B cell (primary cell): ENCODE results near the gene STX7. TPM values are rescaled to one million over a fixed set of nuclear protein-coding genes. Genes with fewer than 3 reads are reported as not detected.

Experiments
- ATAC-seq: fragments of 200-7000 bp; cut with Tn5 transposase; one replicate; pipeline ENCODE4 v1.10.0; 2021; ENCODE audit warnings: low read depth, mild to moderate bottlenecking, moderate number of reproducible peaks, moderate library complexity
- CTCF ChIA-PET: fragments of 350-600 bp; sonication (Branson Sonifier 250); formaldehyde crosslinking; loops from one replicate; lab custom pipeline; 2021; ENCODE audit warnings: antibody characterized with exemption, inconsistent platforms; lab: Charles Lee
- POLR2A ChIA-PET: fragments of 350-600 bp; sonication (Branson Sonifier 250); formaldehyde crosslinking; loops from one replicate; lab custom pipeline; 2021; ENCODE audit warnings: antibody characterized with exemption; lab: Charles Lee
- DNase-seq: peaks from one replicate; pipeline ENCODE4 v3.0.0; 2013
- H2AFZ ChIP-seq: 2 replicates; pipeline ENCODE4 v1.6.1; 2012; ENCODE audit warnings: mild to moderate bottlenecking, low read depth, low read length; ENCODE audit not compliant: insufficient read depth, poor library complexity, severe bottlenecking
- H3K27ac ChIP-seq, 2 donors: 1 replicate in 1 of 2; 2 replicates in 1 of 2; pipeline ENCODE4 v1.5.1; 2012 to 2013; ENCODE audit warnings: low read length in 2 of 2, mild to moderate bottlenecking in 2 of 2, moderate library complexity in 1 of 2
- H3K27me3 ChIP-seq, 4 experiments: fragments of 200-600 bp in 1 of 4; sonication (generic) in 1 of 4; replicated peaks in 1 of 4; 1 replicate in 2 of 4; 2 replicates in 2 of 4; pipeline versions ENCODE4 v1.6.1 to v1.7.0; 2013 to 2016; ENCODE audit warnings: low read length in 3 of 4, mild to moderate bottlenecking in 2 of 4, mixed read lengths in 1 of 4, moderate library complexity in 1 of 4; ENCODE audit not compliant: insufficient read depth in 4 of 4, control insufficient read depth in 3 of 4; ENCODE audit errors: control extremely low read depth in 1 of 4
- H3K36me3 ChIP-seq, 2 experiments: replicated peaks in 1 of 2; 1 replicate in 1 of 2; 2 replicates in 1 of 2; pipeline versions ENCODE4 v1.6.1 to v1.7.1; 2013; ENCODE audit warnings: low read length in 1 of 2; ENCODE audit not compliant: insufficient read depth in 2 of 2, control insufficient read depth in 1 of 2; ENCODE audit errors: control extremely low read depth in 1 of 2, extremely low read depth in 1 of 2
- H3K4me1 ChIP-seq, 2 donors: fragments of 200-600 bp in 1 of 2; sonication (generic) in 1 of 2; 1 replicate in 1 of 2; 2 replicates in 1 of 2; pipeline versions ENCODE4 v1.5.1 to v1.6.1; 2013 to 2017; ENCODE audit warnings: low read length in 2 of 2; ENCODE audit not compliant: control insufficient read depth in 2 of 2, insufficient read depth in 2 of 2
- H3K4me2 ChIP-seq: replicated peaks from 2 replicates; pipeline ENCODE3; 2012; ENCODE audit warnings: mild to moderate bottlenecking, low read depth, low read length; ENCODE audit not compliant: poor library complexity, severe bottlenecking
- H3K4me3 ChIP-seq, 5 experiments: fragments of 200-600 bp in 1 of 5; sonication (generic) in 1 of 5; 1 replicate in 3 of 5; 2 replicates in 2 of 5; pipeline versions ENCODE4 v1.5.1 to v1.7.0; 2011 to 2016; ENCODE audit warnings: low read length in 4 of 5, mild to moderate bottlenecking in 4 of 5, low read depth in 2 of 5, control low read depth in 1 of 5, moderate library complexity in 1 of 5; ENCODE audit not compliant: insufficient read depth in 1 of 5; ENCODE audit errors: control extremely low read depth in 1 of 5, extremely low read depth in 1 of 5
- H3K79me2 ChIP-seq: fragments of 200-600 bp; sonication (generic); one replicate; pipeline ENCODE4 v1.6.0; 2016; ENCODE audit warnings: low read length; ENCODE audit not compliant: control insufficient read depth, insufficient read depth
- H3K9ac ChIP-seq: fragments of 200-600 bp; sonication (generic); 2 replicates; pipeline ENCODE4 v1.6.1; 2017; ENCODE audit warnings: mild to moderate bottlenecking, low read length, moderate library complexity
- H3K9me3 ChIP-seq, 3 donors: one replicate each; pipeline versions ENCODE4 v1.6.1 to v1.7.1; 2013; ENCODE audit warnings: low read length in 2 of 3; ENCODE audit not compliant: control insufficient read depth in 2 of 3, insufficient read depth in 1 of 3; ENCODE audit errors: control extremely low read depth in 1 of 3
- H4K20me1 ChIP-seq: 2 replicates; pipeline ENCODE4 v1.6.0; 2012; ENCODE audit warnings: mild to moderate bottlenecking, low read length; ENCODE audit not compliant: insufficient read depth, control insufficient read depth, poor library complexity, severe bottlenecking
- H3K27ac Mint-ChIP-seq: one replicate; pipeline ENCODE4 v1.8.0; 2021; ENCODE audit warnings: mixed read lengths
- H3K27me3 Mint-ChIP-seq: one replicate; pipeline ENCODE4 v1.8.0; 2021; ENCODE audit warnings: mixed read lengths
- H3K4me1 Mint-ChIP-seq: one replicate; pipeline ENCODE4 v1.8.0; 2021; ENCODE audit warnings: mixed read lengths
- H3K4me3 Mint-ChIP-seq: one replicate; pipeline ENCODE4 v1.8.0; 2021; ENCODE audit warnings: mixed read lengths
- H3K9me3 Mint-ChIP-seq: one replicate; pipeline ENCODE4 v1.8.0; 2022; ENCODE audit warnings: mixed read lengths; ENCODE audit not compliant: insufficient read depth
- CTCF ChIP-seq: fragments of 200-600 bp; IDR thresholded peaks from one replicate; pipeline ENCODE4 v1.8.0; 2022; ENCODE audit warnings: antibody characterized with exemption, mild to moderate bottlenecking
- EZH2 ChIP-seq: IDR thresholded peaks from 2 replicates; pipeline ENCODE4 v1.6.1; 2012; ENCODE audit warnings: borderline replicate concordance, low read depth, mild to moderate bottlenecking, moderate library complexity, low read length; ENCODE audit not compliant: insufficient read depth, poor library complexity, severe bottlenecking
- WGBS: methylation state at CpG from one replicate; pipeline ENCODE4 v1.1.5; 2013; ENCODE audit warnings: missing lambda C conversion rate; ENCODE audit not compliant: insufficient coverage; 5-methylcytosine and 5-hydroxymethylcytosine counted together
- intact Hi-C: fragments of 100-400 bp; cut with micrococcal nuclease; formaldehyde crosslinking; loops from one replicate; pipeline ENCODE4 v1.10.0; 2022
- polyA plus RNA-seq: library from polyadenylated mRNA; depleted of rRNA; stranded (reverse); fragments of >200 nt; gene quantifications from 2 replicates; pipeline ENCODE4 v1.2.3, GENCODE V29; 2012
- total RNA-seq, 2 donors: library from RNA; stranded (reverse); fragments of 120-200 nt in 1 of 2; gene quantifications; 1 replicate in 1 of 2; 2 replicates in 1 of 2; pipeline versions ENCODE4 v1.2.3 to v1.2.4, GENCODE V29; 2013 to 2022

The STX7 gene
- total and polyA plus RNA-seq, 2 donors (not counting 1 experiment from before 2014, with no cell fraction given) = 70.9 to 221 TPM

DNA sequence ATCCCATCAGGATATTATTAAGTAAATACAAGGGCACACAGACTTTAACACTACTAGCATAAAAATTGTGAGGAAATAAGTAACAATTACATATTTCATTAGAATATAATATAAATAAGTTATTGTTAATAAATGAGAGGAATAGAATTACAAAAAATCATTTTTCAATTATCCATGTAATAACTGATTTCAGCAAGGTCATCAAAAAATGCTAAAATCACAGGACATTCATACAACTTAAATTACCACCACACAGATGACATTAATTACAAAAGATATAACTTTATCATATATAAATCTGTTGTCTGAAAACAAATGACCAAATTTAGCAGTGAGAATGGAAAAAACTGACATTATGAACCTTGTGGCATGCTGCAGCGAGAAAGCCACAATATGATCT lies 37.0 kb downstream of the STX7 start:
- POLR2A ChIA-PET = no interaction called here
- WGBS = no CpG with 5 or more reads among the region's 1 CpG
- ATAC-seq = no peak

More for the DNA sequence above, 37.0 kb downstream of the STX7 start:
- Histone ChIP-seq H4K20me1 (peaks cover 81% of the 10 kb centered on the region), H3K4me3 (no peak overlapping the region), H3K9me3 (no peaks in the 10 kb centered on the region), H3K27ac (peak overlapping the region in 1 of 2 donors; percentile 57), H3K4me1 (peaks cover 25 to 38% of the 10 kb centered on the region in 2 donors), H3K9ac (no peak overlapping the region), H3K79me2 (peaks cover 94% of the 10 kb centered on the region), H3K27me3 (no peaks in the 10 kb centered on the region), H2AFZ (no peak overlapping the region), H3K4me2 (no peak overlapping the region), H3K36me3 (peaks cover 6 to 69% of the 10 kb centered on the region in 2 experiments)
- Mint-ChIP-seq H3K4me1 (peaks cover 50% of the 10 kb centered on the region), H3K27me3 (no peaks in the 10 kb centered on the region), H3K4me3 (no peak overlapping the region), H3K27ac (peak overlapping the region; percentile 53), H3K9me3 (no peaks in the 10 kb centered on the region)
- CTCF ChIA-PET = interaction anchor here (1.7 kb wide), 2 partner anchors 9 to 196 kb away, joined by 9 to 21 read pairs; no protein-coding TSS in a partner anchor
- intact Hi-C loops = no loop called here
- DNase-seq = no peak
- TF ChIP-seq EZH2 (no peak), CTCF (no peak)
